Mesodermal cell (in vitro differentiated cells): Measurements from ENCODE around the gene MFAP5.
"Not testable (repeated sequence)": the region's sequence is repeated elsewhere in the genome, so short reads cannot be mapped to it uniquely, and the experiment has no call there.

ENCODE experiments used
- H3K27ac ChIP-seq: 2 replicates; pipeline ENCODE4 v1.7.0; 2013; ENCODE audit warnings: mild to moderate bottlenecking, low read depth, low read length, moderate library complexity; ENCODE audit not compliant: severe bottlenecking
- H3K36me3 ChIP-seq: 2 replicates; pipeline ENCODE4 v1.7.1; 2013; ENCODE audit warnings: mild to moderate bottlenecking, low read length, moderate library complexity; ENCODE audit not compliant: control insufficient read depth, insufficient read depth
- H3K4me1 ChIP-seq: one replicate; pipeline ENCODE4 v1.7.1; 2013; ENCODE audit warnings: mild to moderate bottlenecking, low read length; ENCODE audit not compliant: insufficient read depth, control insufficient read depth, poor library complexity, severe bottlenecking
- H3K4me3 ChIP-seq: 2 replicates; pipeline ENCODE4 v1.7.0; 2013; ENCODE audit warnings: low read length, control low read depth, mild to moderate bottlenecking; ENCODE audit not compliant: insufficient read depth, poor library complexity, severe bottlenecking; ENCODE audit errors: extremely low read depth
- H3K9me3 ChIP-seq: 2 replicates; pipeline ENCODE4 v1.7.1; 2013; ENCODE audit warnings: mild to moderate bottlenecking, low read length, moderate library complexity; ENCODE audit not compliant: control insufficient read depth
- WGBS, 2 experiments: methylation state at CpG; one replicate each; pipeline ENCODE4 v1.1.5; 2013; ENCODE audit warnings: missing lambda C conversion rate in 2 of 2; ENCODE audit not compliant: insufficient coverage in 2 of 2; 5-methylcytosine and 5-hydroxymethylcytosine counted together

Gene MFAP5

GRCh38 chr12:8644345-8645248, 18.0 kb downstream of the MFAP5 start:
- Histone ChIP-seq H3K36me3 (no peaks in the 10 kb centered on the region), H3K9me3 (no peaks in the 10 kb centered on the region), H3K4me1 (peaks cover 2% of the 10 kb centered on the region), H3K4me3 (no peak overlapping the region), H3K27ac (no peak overlapping the region)
- 73% methylated on average over 3 of the region's 5 CpGs; no CpG with 5 or more reads in 1 of the 2 experiments for WGBS, 2 experiments

GRCh38 chr12:8642775-8643174, 19.9 kb downstream of the MFAP5 start:
- H3K4me3 ChIP-seq, result no peak overlapping the region
- no peak overlapping the region for H3K27ac ChIP-seq
- H3K36me3 ChIP-seq, result no peaks in the 10 kb centered on the region
- H3K9me3 ChIP-seq, result no peaks in the 10 kb centered on the region
- WGBS, 2 experiments, result no CpG with 5 or more reads among the region's 1 CpG
- peaks cover 5% of the 10 kb centered on the region for H3K4me1 ChIP-seq

GRCh38 chr12:8639936-8640335, 22.7 kb downstream of the MFAP5 start:
- H3K27ac ChIP-seq, result no peak overlapping the region
- WGBS, 2 experiments, result 81 to 94% methylated on average over 2 of the region's 2 CpGs
- H3K4me3 ChIP-seq, result no peak overlapping the region
- no peaks in the 10 kb centered on the region for H3K36me3 ChIP-seq
- H3K4me1 ChIP-seq, result peaks cover 18% of the 10 kb centered on the region
- H3K9me3 ChIP-seq, result no peaks in the 10 kb centered on the region

GRCh38 chr12:8638951-8639350, 23.7 kb downstream of the MFAP5 start:
- WGBS, 2 experiments, result 89 to 91% methylated on average over 1 to 3 of the region's 4 CpGs
- H3K4me1 ChIP-seq, result peaks cover 18% of the 10 kb centered on the region

GRCh38 chr12:8637666-8638065, 25.0 kb downstream of the MFAP5 start:
- Histone ChIP-seq H3K4me1 (peaks cover 18% of the 10 kb centered on the region), H3K9me3 (no peaks in the 10 kb centered on the region), H3K27ac (no peak overlapping the region), H3K4me3 (no peak overlapping the region), H3K36me3 (no peaks in the 10 kb centered on the region)
- 86 to 93% methylated on average over 3 to 4 of the region's 4 CpGs for WGBS, 2 experiments

More at GRCh38 chr12:8638951-8639350, 23.7 kb downstream of the MFAP5 start:
- Histone ChIP-seq H3K9me3 (no peaks in the 10 kb centered on the region), H3K27ac (no peak overlapping the region), H3K4me3 (no peak overlapping the region), H3K36me3 (no peaks in the 10 kb centered on the region)

- 94 to 96% methylated on average over 7 of the region's 7 CpGs for WGBS, 2 experiments
- no peaks in the 10 kb centered on the region for H3K9me3 ChIP-seq
- H3K4me1 ChIP-seq, result peaks cover 18% of the 10 kb centered on the region
- H3K36me3 ChIP-seq, result no peaks in the 10 kb centered on the region
- H3K27ac ChIP-seq, result no peak overlapping the region
- H3K4me3 ChIP-seq, result no peak overlapping the region
These were observed 25.4 kb downstream of the MFAP5 start for GRCh38 chr12:8637244-8637643.

GRCh38 chr12:8636581-8636980, 26.0 kb downstream of the MFAP5 start:
- H3K4me1 ChIP-seq, result peaks cover 18% of the 10 kb centered on the region
- 46 to 67% methylated on average over 4 to 5 of the region's 5 CpGs for WGBS, 2 experiments
- no peaks in the 10 kb centered on the region for H3K36me3 ChIP-seq
- peak overlapping the region; percentile 29 for H3K27ac ChIP-seq
- H3K9me3 ChIP-seq, result no peaks in the 10 kb centered on the region
- no peak overlapping the region for H3K4me3 ChIP-seq

GRCh38 chr12:8636007-8636346, 26.6 kb downstream of the MFAP5 start:
- WGBS, 2 experiments, result 20% methylated on average over 1 of the region's 8 CpGs; no CpG with 5 or more reads in 1 of the 2 experiments
- Histone ChIP-seq H3K27ac (peak overlapping the region; percentile 16), H3K4me1 (peaks cover 18% of the 10 kb centered on the region)
- H3K36me3 ChIP-seq, H3K9me3 ChIP-seq, H3K4me3 ChIP-seq: not testable (repeated sequence)

- WGBS, 2 experiments, result 67 to 82% methylated on average over 1 of the region's 9 CpGs
- not testable (repeated sequence) for H3K4me3 ChIP-seq, H3K9me3 ChIP-seq, H3K36me3 ChIP-seq
- peaks cover 18% of the 10 kb centered on the region for H3K4me1 ChIP-seq
- H3K27ac ChIP-seq, result peak overlapping the region; percentile 16
These were observed 27.2 kb downstream of the MFAP5 start for GRCh38 chr12:8635342-8636006.

GRCh38 chr12:8630131-8630530, 32.5 kb downstream of the MFAP5 start:
- H3K27ac ChIP-seq, result no peak overlapping the region
- WGBS, 2 experiments, result 84 to 93% methylated on average over 2 of the region's 4 CpGs
- H3K9me3 ChIP-seq, result no peaks in the 10 kb centered on the region
- peaks cover 8% of the 10 kb centered on the region for H3K4me1 ChIP-seq
- no peaks in the 10 kb centered on the region for H3K36me3 ChIP-seq
- no peak overlapping the region for H3K4me3 ChIP-seq
